Bronchial smooth muscle cell (primary cell): Measurements from ENCODE around the gene PRR30. TPM values are rescaled to one million over a fixed set of nuclear protein-coding genes. Genes with fewer than 3 reads are reported as not detected.

ENCODE experiments used
- total RNA-seq: library from RNA; depleted of rRNA; stranded (reverse); fragments of >200 nt; gene quantifications from 2 replicates; pipeline ENCODE4 v1.2.1, GENCODE V29; 2014

Gene PRR30
- not detected in 2 replicates for total RNA-seq

DNA sequence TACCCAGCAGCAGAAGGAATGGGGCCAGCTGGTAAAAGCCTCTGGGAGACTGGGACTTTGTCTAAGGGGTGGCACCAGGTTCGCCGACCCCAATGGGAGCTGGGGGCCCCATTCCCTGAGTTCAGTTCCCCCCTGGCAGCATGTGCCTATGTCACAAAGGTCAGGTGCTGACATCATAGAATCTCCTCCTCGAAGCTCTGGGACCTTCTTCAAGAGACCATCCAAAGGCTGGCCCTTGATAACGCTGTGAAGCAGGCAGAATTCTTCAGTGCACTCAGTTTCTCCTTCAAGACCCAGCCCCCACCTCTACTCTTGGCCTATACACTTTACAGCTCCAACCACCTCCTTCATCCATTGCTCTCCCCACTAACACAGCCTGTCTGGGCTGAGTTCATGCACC, at the start of gene PRR30:
PRR30 (minus strand) TSS at position 101 of the 400 bp plus-strand sequence. CDS start 1,081 bp downstream, outside the sequence.

DNA sequence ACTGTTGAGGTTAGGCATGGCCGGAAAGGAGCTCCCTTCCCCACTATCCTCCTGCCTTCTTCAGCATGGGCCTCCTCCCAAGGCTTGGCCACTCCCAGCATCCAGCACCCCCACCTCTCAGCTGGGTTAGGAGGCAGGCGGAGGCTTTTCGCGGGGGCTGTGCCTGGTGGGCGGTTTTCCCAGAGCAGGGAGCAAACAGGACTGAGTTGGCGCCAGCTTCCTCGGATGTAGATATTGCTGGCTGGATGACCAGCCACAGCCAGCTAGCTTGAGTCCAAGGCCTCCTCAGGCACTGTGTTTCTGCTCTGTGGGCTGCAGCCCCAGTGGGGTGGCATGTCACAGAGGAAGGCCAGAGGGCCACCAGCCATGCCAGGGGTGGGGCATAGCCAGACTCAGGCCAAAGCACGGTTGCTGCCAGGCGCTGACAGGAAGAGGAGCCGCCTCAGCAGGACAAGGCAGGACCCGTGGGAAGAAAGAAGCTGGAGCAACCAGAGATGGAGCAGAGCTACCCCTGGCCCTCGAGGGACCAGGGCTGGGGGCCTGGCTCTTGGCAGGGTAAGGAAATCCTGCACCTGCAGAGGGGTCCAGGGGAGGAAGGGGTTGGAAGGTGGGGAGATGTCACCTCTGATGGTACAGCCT, 9.7 kb upstream of the PRR30 start, which contains the start of gene TCF23:
TCF23 (plus strand) TSS at position 204 of the 639 bp plus-strand sequence; CDS start at position 334, 130 bp downstream.

DNA sequence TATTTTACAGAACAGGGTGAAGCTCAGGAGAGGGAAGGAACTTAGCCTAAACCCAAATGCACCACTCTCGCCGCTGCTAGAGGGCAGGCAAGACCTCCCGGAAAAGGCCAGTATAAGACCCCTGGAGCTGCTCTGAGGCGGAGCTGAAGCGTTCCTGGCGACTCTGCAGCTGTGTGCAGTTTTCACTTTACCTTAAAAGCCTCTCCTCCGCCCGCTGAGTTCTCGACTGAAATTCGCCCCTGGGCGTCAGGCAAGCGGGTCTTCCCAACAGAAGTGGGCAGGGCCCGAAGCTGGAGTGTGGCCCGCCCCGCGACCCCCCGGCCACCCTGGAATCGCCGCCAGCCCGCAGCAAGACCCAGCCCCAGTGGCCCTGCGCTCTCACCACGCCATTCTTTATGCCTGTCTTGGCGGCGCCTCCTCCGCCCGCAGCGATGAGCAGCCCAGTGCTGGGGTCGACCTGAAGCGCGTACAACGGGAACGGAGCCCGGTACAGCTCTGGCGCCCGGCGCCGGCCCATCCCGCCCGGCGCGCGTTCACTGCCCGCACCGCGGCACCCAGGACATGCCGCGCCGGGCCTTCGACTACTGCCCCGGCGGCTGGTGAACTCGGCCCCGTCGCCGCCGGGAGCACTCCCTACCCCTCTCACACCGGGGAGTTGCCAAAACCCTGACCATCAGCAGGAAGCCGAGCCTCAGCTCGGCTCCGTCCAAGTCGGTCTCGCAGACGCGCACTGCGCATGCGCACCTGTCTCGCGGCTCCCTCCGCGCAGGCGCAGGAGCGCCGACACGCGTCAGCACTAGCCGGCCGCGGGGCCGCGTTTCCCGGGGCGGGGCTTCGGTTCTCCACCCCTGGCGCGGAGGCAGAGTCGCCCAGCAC, 5.1 kb downstream of the PRR30 start, which contains the start of gene PREB:
PREB (minus strand) TSS at position 732 of the 876 bp plus-strand sequence; CDS start at position 517, 215 bp downstream.

DNA sequence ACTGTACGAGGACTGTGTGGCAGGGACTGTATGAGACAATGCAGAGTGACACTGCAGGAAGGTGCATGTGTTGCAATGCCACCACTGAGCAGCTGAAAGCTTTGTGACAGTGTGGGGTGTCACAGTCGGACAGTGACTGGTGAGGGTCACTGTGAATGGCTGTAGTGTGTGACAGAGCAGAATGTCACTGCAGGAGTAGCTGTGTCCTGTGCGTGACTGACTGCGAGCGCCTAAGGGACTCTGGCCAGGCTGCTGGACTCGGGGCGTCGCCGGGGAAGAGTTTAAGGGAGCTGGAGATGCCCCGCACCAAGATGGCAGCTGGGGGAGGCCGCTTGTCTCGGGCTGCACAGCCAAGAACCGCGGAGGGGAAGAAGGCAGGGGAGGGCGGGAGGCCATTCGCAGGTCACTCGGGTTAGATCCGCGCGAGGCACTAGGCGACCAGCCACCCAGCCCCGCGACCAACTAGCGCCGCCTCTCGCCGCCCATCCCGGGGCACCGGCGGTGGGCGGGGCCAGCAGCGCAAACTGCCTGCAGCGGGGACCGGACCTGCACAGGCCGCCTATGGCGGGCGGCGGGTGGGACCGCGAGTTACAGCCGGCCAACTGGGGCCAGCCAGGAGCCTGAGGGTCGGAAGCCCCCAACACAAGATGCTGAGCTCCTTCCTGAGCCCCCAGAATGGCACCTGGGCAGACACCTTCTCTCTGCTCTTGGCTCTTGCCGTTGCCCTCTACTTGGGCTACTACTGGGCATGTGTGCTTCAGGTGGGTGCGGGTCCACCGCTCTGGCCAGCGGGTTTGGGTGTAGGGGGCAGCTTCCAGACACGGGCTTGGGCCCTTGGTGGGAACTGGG, 15.7 kb downstream of the PRR30 start, which contains the start of gene ABHD1:
ABHD1 (plus strand) TSS at position 514 of the 849 bp plus-strand sequence; CDS start at position 648, 134 bp downstream.

DNA sequence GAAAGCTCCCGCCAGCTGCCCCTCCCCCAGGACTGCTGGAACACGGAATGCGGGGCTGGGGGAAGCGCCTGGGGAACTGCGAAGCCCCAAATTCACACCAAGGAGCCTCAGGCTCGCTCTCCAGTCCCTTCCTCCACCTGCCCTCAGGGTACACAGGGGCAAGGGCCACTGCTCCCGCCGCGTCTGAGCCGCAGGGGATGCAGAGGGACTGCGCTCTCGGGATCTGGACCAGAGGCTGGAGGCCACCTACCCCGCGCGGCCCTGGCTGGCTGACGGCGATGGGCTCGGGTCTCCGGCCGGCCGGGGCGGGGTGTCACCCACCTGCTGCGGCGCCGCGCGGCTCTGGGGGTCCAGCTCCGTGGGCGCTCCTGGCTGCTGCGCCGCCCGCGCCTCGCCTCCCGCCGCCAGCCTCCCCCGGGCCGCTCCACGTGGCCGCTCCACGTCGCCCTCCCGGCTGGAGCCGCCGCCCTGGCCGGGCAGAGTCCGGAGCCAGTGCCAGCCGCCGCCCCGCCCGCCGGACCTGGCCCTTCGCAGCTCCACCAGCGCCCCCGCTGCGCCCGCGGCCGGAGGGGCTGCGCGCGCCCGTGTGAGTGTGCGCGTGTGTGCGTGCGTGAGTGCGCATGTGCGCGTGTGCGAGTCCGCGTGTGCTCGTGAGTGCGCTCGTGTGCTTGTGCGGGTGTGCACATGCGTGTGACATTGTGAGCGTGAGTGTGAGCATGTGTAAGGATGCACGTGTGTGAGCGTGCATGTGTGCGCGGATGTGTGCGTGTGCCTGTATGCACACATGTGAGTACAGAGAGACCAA, 20.5 kb downstream of the PRR30 start, which contains the start of gene CGREF1:
CGREF1 (minus strand) TSS at position 604 of the 805 bp plus-strand sequence. CDS start 14,762 bp downstream, outside the sequence.

Other genes with a start within 250 kb of the PRR30 start
- gene MAPRE3, start 168.8 kb downstream of the PRR30 start, total RNA-seq, result 3.5 and 5.4 TPM in 2 replicates
- gene TMEM214, start 106.4 kb downstream of the PRR30 start, total RNA-seq, result 22.2 and 27.6 TPM in 2 replicates
- gene AGBL5, start 87.7 kb downstream of the PRR30 start, total RNA-seq, result 18.1 and 20.3 TPM in 2 replicates
- gene OST4, start 67.8 kb downstream of the PRR30 start, total RNA-seq, result 622 and 1,171 TPM in 2 replicates
- 257 and 364 TPM in 2 replicates for gene EMILIN1, start 60.8 kb downstream of the PRR30 start, total RNA-seq
- 0.32 and 1.3 TPM in 2 replicates for gene KHK, start 52.6 kb downstream of the PRR30 start, total RNA-seq
- 0.69 and 0.79 TPM in 2 replicates for gene CGREF1, start 20.3 kb downstream of the PRR30 start, total RNA-seq
- gene ABHD1, start 15.6 kb downstream of the PRR30 start, total RNA-seq, result 0.16 TPM in 1 of 2 replicates, not detected in the other
- 40.7 TPM in 2 replicates for gene PREB, start 4.8 kb downstream of the PRR30 start, total RNA-seq
- gene TCF23, start 9.6 kb upstream of the PRR30 start, total RNA-seq, result not detected in 2 replicates
- gene ATRAID, start 72.6 kb upstream of the PRR30 start, total RNA-seq, result 241 and 261 TPM in 2 replicates
- gene SLC5A6, start 72.9 kb upstream of the PRR30 start, total RNA-seq, result 6.6 and 9.1 TPM in 2 replicates
- 21.9 and 22.9 TPM in 2 replicates for gene CAD, start 78.0 kb upstream of the PRR30 start, total RNA-seq
- gene SLC30A3, start 123.6 kb upstream of the PRR30 start, total RNA-seq, result not detected in 2 replicates
- not detected in 2 replicates for gene DNAJC5G, start 136.0 kb upstream of the PRR30 start, total RNA-seq
- 0.09 TPM in 1 of 2 replicates, not detected in the other for gene TRIM54, start 143.0 kb upstream of the PRR30 start, total RNA-seq
- gene UCN, start 169.0 kb upstream of the PRR30 start, total RNA-seq, result 0.16 and 0.26 TPM in 2 replicates
- gene MPV17, start 183.7 kb upstream of the PRR30 start, total RNA-seq, result 73.6 and 79.1 TPM in 2 replicates
- gene GTF3C2, start 217.4 kb upstream of the PRR30 start, total RNA-seq, result 13.7 and 23.5 TPM in 2 replicates
- gene EIF2B4, start 230.9 kb upstream of the PRR30 start, total RNA-seq, result 29.3 and 31.5 TPM in 2 replicates
- gene SNX17, start 231.2 kb upstream of the PRR30 start, total RNA-seq, result 121 and 127 TPM in 2 replicates
- gene ZNF513, start 241.3 kb upstream of the PRR30 start, total RNA-seq, result 5.3 and 6.6 TPM in 2 replicates